Measurements from ENCODE around the gene TNNI3K.

TNNI3K gene

GRCh38 chr1:74431531-74431930 is 196.3 kb downstream of the TNNI3K start:
- Histone ChIP-seq H2AFZ (ENCODE audit: low read length) (no peak overlapping the region), H3K4me3 (ENCODE audit: low read length) (no peak overlapping the region), H3K36me3 (replicated peaks; ENCODE audit: insufficient read depth, low read length) (no peaks in the 10 kb centered on the region), H3K9ac (ENCODE audit: low read length) (no peak overlapping the region), H3K27ac (ENCODE audit: low read length) (no peak overlapping the region), H3K27me3 (replicated peaks; ENCODE audit: insufficient read depth, low read length) (no peaks in the 10 kb centered on the region), H3K9me3 (replicated peaks; ENCODE audit: insufficient read depth, low read length) (no peaks in the 10 kb centered on the region), H3K9me2 (replicated peaks; ENCODE audit: insufficient read depth, low read length) (no peaks in the 10 kb centered on the region), H4K20me1 (ENCODE audit: insufficient read depth, low read length) (no peaks in the 10 kb centered on the region), H3F3A (ENCODE audit: insufficient read depth, low read length) (no peaks in the 10 kb centered on the region), H3K79me2 (ENCODE audit: low read length) (no peaks in the 10 kb centered on the region), H3K4me1 (ENCODE audit: low read length) (no peaks in the 10 kb centered on the region), H3K4me2 (ENCODE audit: low read depth, low read length) (no peak overlapping the region)
- TF ChIP-seq EZH2phosphoT487 (IDR thresholded peaks at IDR 0.05; ENCODE audit: low read length) = no peak
- TF ChIP-seq EZH2 (optimal IDR thresholded peaks at IDR 0.05; ENCODE audit: low read depth, low read length) = no peak
- TF ChIP-seq CTCF (IDR thresholded peaks at IDR 0.05; ENCODE audit: low read length) = no peak
- no peak for DNase-seq

- H3K79me2 ChIP-seq (ENCODE audit: low read length) = no peaks in the 10 kb centered on the region
- no peaks in the 10 kb centered on the region for H3K9me2 ChIP-seq (replicated peaks; ENCODE audit: insufficient read depth, low read length)
- no peaks in the 10 kb centered on the region for H3K27me3 ChIP-seq (replicated peaks; ENCODE audit: insufficient read depth, low read length)
- TF ChIP-seq EZH2phosphoT487 (IDR thresholded peaks at IDR 0.05; ENCODE audit: low read length) = no peak
- TF ChIP-seq EZH2 (optimal IDR thresholded peaks at IDR 0.05; ENCODE audit: low read depth, low read length) = no peak
- TF ChIP-seq CTCF (IDR thresholded peaks at IDR 0.05; ENCODE audit: low read length) = no peak
- H4K20me1 ChIP-seq (ENCODE audit: insufficient read depth, low read length) = no peaks in the 10 kb centered on the region
- H3K36me3 ChIP-seq (replicated peaks; ENCODE audit: insufficient read depth, low read length) = no peaks in the 10 kb centered on the region
- H3K4me3 ChIP-seq (ENCODE audit: low read length) = no peak overlapping the region
- no peak overlapping the region for H3K9ac ChIP-seq (ENCODE audit: low read length)
- DNase-seq = no peak
- H3K4me1 ChIP-seq (ENCODE audit: low read length) = no peaks in the 10 kb centered on the region
- no peak overlapping the region for H2AFZ ChIP-seq (ENCODE audit: low read length)
- no peak overlapping the region for H3K4me2 ChIP-seq (ENCODE audit: low read depth, low read length)
- no peaks in the 10 kb centered on the region for H3K9me3 ChIP-seq (replicated peaks; ENCODE audit: insufficient read depth, low read length)
- H3K27ac ChIP-seq (ENCODE audit: low read length) = no peak overlapping the region
- H3F3A ChIP-seq (ENCODE audit: insufficient read depth, low read length) = no peaks in the 10 kb centered on the region
These were observed 197.1 kb downstream of the TNNI3K start for GRCh38 chr1:74432325-74432724.

- no peak overlapping the region for H2AFZ ChIP-seq (ENCODE audit: low read length)
- H3K4me2 ChIP-seq (ENCODE audit: low read depth, low read length) = no peak overlapping the region
- H3K9me2 ChIP-seq (replicated peaks; ENCODE audit: insufficient read depth, low read length) = no peaks in the 10 kb centered on the region
- TF ChIP-seq EZH2phosphoT487 (IDR thresholded peaks at IDR 0.05; ENCODE audit: low read length) (no peak), EZH2 (optimal IDR thresholded peaks at IDR 0.05; ENCODE audit: low read depth, low read length) (no peak), CTCF (IDR thresholded peaks at IDR 0.05; ENCODE audit: low read length) (no peak)
- no peak overlapping the region for H3K27ac ChIP-seq (ENCODE audit: low read length)
- no peak overlapping the region for H3K4me3 ChIP-seq (ENCODE audit: low read length)
- no peaks in the 10 kb centered on the region for H3F3A ChIP-seq (ENCODE audit: insufficient read depth, low read length)
- no peaks in the 10 kb centered on the region for H3K27me3 ChIP-seq (replicated peaks; ENCODE audit: insufficient read depth, low read length)
- H3K4me1 ChIP-seq (ENCODE audit: low read length) = no peaks in the 10 kb centered on the region
- H3K79me2 ChIP-seq (ENCODE audit: low read length) = no peaks in the 10 kb centered on the region
- H4K20me1 ChIP-seq (ENCODE audit: insufficient read depth, low read length) = no peaks in the 10 kb centered on the region
- no peaks in the 10 kb centered on the region for H3K9me3 ChIP-seq (replicated peaks; ENCODE audit: insufficient read depth, low read length)
- H3K9ac ChIP-seq (ENCODE audit: low read length) = no peak overlapping the region
- H3K36me3 ChIP-seq (replicated peaks; ENCODE audit: insufficient read depth, low read length) = no peaks in the 10 kb centered on the region
- no peak for DNase-seq
These were observed 199.1 kb downstream of the TNNI3K start for GRCh38 chr1:74434321-74434720.
